CD14-positive monocyte (primary cell): ENCODE results near the gene MAP4K3. TPM values are rescaled to one million over a fixed set of nuclear protein-coding genes. Genes with fewer than 3 reads are reported as not detected.

Source experiments
- DNase-seq, 3 donors: peaks; one replicate each; pipeline ENCODE4 v3.0.0-alpha.2; 2011 to 2022
- H2AFZ ChIP-seq: 2 replicates; pipeline ENCODE4 v1.6.0; 2012; ENCODE audit warnings: mild to moderate bottlenecking, low read depth, low read length, inconsistent platforms; ENCODE audit not compliant: insufficient read depth, poor library complexity, severe bottlenecking
- H3K27ac ChIP-seq, 2 donors: 1 replicate in 1 of 2; 2 replicates in 1 of 2; pipeline ENCODE4 v1.5.1; 2012 to 2013; ENCODE audit warnings: low read length in 2 of 2, control low read depth in 1 of 2, inconsistent platforms in 1 of 2, low read depth in 1 of 2, mild to moderate bottlenecking in 1 of 2
- H3K27me3 ChIP-seq, 2 donors: one replicate each; pipeline versions ENCODE4 v1.6.0 to v1.6.1; 2011 to 2013; ENCODE audit warnings: low read length in 2 of 2; ENCODE audit not compliant: control insufficient read depth in 2 of 2, insufficient read depth in 2 of 2
- H3K36me3 ChIP-seq, 2 donors: replicated peaks in 1 of 2; 1 replicate in 1 of 2; 2 replicates in 1 of 2; pipeline versions ENCODE4 v1.5.1 to v1.6.1; 2012 to 2013; ENCODE audit warnings: low read length in 2 of 2, control low read depth in 1 of 2, inconsistent platforms in 1 of 2, mild to moderate bottlenecking in 1 of 2; ENCODE audit not compliant: insufficient read depth in 2 of 2, control insufficient read depth in 1 of 2
- H3K4me1 ChIP-seq, 2 donors: 1 replicate in 1 of 2; 2 replicates in 1 of 2; pipeline versions ENCODE4 v1.5.1 to v1.6.1; 2012 to 2013; ENCODE audit warnings: low read length in 2 of 2, control low read depth in 1 of 2, inconsistent platforms in 1 of 2, mild to moderate bottlenecking in 1 of 2, moderate library complexity in 1 of 2; ENCODE audit not compliant: insufficient read depth in 2 of 2, control insufficient read depth in 1 of 2
- H3K4me2 ChIP-seq: replicated peaks from 2 replicates; pipeline ENCODE3; 2012; ENCODE audit warnings: low read length, moderate library complexity, mild to moderate bottlenecking; ENCODE audit not compliant: poor library complexity, severe bottlenecking; ENCODE audit errors: extremely low read depth
- H3K4me3 ChIP-seq, 3 experiments: fragments of 200-600 bp in 1 of 3; sonication (generic) in 1 of 3; replicated peaks in 1 of 3; 1 replicate in 2 of 3; 2 replicates in 1 of 3; pipeline ENCODE4 v1.5.1; 2011 to 2013; ENCODE audit warnings: low read length in 3 of 3, mild to moderate bottlenecking in 3 of 3, control low read depth in 2 of 3, low read depth in 2 of 3, inconsistent platforms in 1 of 3, moderate library complexity in 1 of 3
- H3K79me2 ChIP-seq: 2 replicates; pipeline ENCODE4 v1.6.0; 2012; ENCODE audit warnings: mild to moderate bottlenecking, control low read depth, inconsistent platforms, low read length, moderate library complexity; ENCODE audit not compliant: insufficient read depth
- H3K9ac ChIP-seq: 2 replicates; pipeline ENCODE4 v1.6.0; 2017; ENCODE audit warnings: low read length, mild to moderate bottlenecking; ENCODE audit not compliant: insufficient read depth, poor library complexity, severe bottlenecking
- H3K9me3 ChIP-seq, 2 donors: replicated peaks in 1 of 2; 1 replicate in 1 of 2; 2 replicates in 1 of 2; pipeline versions ENCODE4 v1.5.1 to v1.6.1; 2012 to 2013; ENCODE audit warnings: low read length in 2 of 2, control low read depth in 1 of 2; ENCODE audit not compliant: control insufficient read depth in 1 of 2, insufficient read depth in 1 of 2
- H4K20me1 ChIP-seq: 2 replicates; pipeline ENCODE4 v1.6.0; 2012; ENCODE audit warnings: mild to moderate bottlenecking, low read length, control low read depth, moderate library complexity; ENCODE audit not compliant: insufficient read depth
- H3K27ac Mint-ChIP-seq, 7 donors: one replicate each; pipeline ENCODE4 v1.8.0; 2020; ENCODE audit warnings: mild to moderate bottlenecking in 7 of 7, mixed read lengths in 7 of 7, moderate library complexity in 6 of 7, inconsistent platforms in 2 of 7
- H3K27me3 Mint-ChIP-seq, 3 donors: one replicate each; pipeline ENCODE4 v1.8.0; 2021 to 2022; ENCODE audit warnings: low read depth in 3 of 3, mild to moderate bottlenecking in 3 of 3, mixed read lengths in 3 of 3, moderate library complexity in 3 of 3, inconsistent platforms in 1 of 3
- H3K36me3 Mint-ChIP-seq, 2 donors: one replicate each; pipeline ENCODE4 v1.8.0; 2020; ENCODE audit warnings: mixed read lengths in 2 of 2, inconsistent platforms in 1 of 2, mild to moderate bottlenecking in 1 of 2
- H3K4me1 Mint-ChIP-seq: one replicate; pipeline ENCODE4 v1.8.0; 2020; ENCODE audit warnings: mild to moderate bottlenecking, mixed read lengths
- H3K4me3 Mint-ChIP-seq, 2 donors: one replicate each; pipeline ENCODE4 v1.8.0; 2020; ENCODE audit warnings: mild to moderate bottlenecking in 2 of 2, mixed read lengths in 2 of 2, moderate library complexity in 1 of 2
- H3K9me3 Mint-ChIP-seq, 7 donors: one replicate each; pipeline ENCODE4 v1.8.0; 2020 to 2022; ENCODE audit warnings: mixed read lengths in 7 of 7, mild to moderate bottlenecking in 6 of 7, moderate library complexity in 6 of 7, inconsistent platforms in 2 of 7
- WGBS: methylation state at CpG from one replicate; pipeline ENCODE4 v1.1.5; 2013; ENCODE audit warnings: missing lambda C conversion rate; ENCODE audit not compliant: insufficient coverage; 5-methylcytosine and 5-hydroxymethylcytosine counted together
- intact Hi-C, 2 donors: fragments of 100-400 bp; cut with micrococcal nuclease; formaldehyde crosslinking; loops; one replicate each; pipeline versions ENCODE4 v1.15.0 to v1.15.1; 2023
- polyA plus RNA-seq, 3 donors: library from polyadenylated mRNA; depleted of rRNA in 1 of 3; unstranded in 2 of 3; stranded (reverse) in 1 of 3; fragments of 300-500 nt in 2 of 3; fragments of >200 nt in 1 of 3; fragmentation: Illumina TruSeq in 2 of 3; gene quantifications; 1 replicate in 2 of 3; 2 replicates in 1 of 3; pipeline ENCODE4 v1.2.3, GENCODE V29; 2012 to 2021
- TF ChIP-seq, protein P1 (sequence below): fragments of 200-600 bp; IDR thresholded peaks from one replicate; pipeline ENCODE4 v1.8.0; 2022; ENCODE audit warnings: antibody characterized with exemption, mild to moderate bottlenecking

MAP4K3 gene
- polyA plus RNA-seq, 3 donors: 1.0 to 8.0 (median 4.0) TPM

GRCh38 chr2:39320162-39320561 is 116.9 kb downstream of the MAP4K3 start:
- TF ChIP-seq, protein P1, sequence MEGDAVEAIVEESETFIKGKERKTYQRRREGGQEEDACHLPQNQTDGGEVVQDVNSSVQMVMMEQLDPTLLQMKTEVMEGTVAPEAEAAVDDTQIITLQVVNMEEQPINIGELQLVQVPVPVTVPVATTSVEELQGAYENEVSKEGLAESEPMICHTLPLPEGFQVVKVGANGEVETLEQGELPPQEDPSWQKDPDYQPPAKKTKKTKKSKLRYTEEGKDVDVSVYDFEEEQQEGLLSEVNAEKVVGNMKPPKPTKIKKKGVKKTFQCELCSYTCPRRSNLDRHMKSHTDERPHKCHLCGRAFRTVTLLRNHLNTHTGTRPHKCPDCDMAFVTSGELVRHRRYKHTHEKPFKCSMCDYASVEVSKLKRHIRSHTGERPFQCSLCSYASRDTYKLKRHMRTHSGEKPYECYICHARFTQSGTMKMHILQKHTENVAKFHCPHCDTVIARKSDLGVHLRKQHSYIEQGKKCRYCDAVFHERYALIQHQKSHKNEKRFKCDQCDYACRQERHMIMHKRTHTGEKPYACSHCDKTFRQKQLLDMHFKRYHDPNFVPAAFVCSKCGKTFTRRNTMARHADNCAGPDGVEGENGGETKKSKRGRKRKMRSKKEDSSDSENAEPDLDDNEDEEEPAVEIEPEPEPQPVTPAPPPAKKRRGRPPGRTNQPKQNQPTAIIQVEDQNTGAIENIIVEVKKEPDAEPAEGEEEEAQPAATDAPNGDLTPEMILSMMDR: no peak
- no peak overlapping the region for H3K9ac ChIP-seq
- intact Hi-C loops: no loop called here
- H3K27me3 ChIP-seq: no peaks in the 10 kb centered on the region
- Mint-ChIP-seq H3K4me1 (peaks cover 2% of the 10 kb centered on the region), H3K9me3 (peaks cover 0 to 2% (median 0%) of the 10 kb centered on the region in 7 donors), H3K27me3 (no peaks in the 10 kb centered on the region), H3K27ac (no peak overlapping the region), H3K4me3 (no peak overlapping the region), H3K36me3 (peaks cover 1 to 17% of the 10 kb centered on the region in 2 donors)
- no peak overlapping the region for H3K27ac ChIP-seq
- H3K79me2 ChIP-seq: no peaks in the 10 kb centered on the region
- H4K20me1 ChIP-seq: no peaks in the 10 kb centered on the region
- no peak overlapping the region for H2AFZ ChIP-seq
- H3K4me1 ChIP-seq: no peaks in the 10 kb centered on the region
- H3K36me3 ChIP-seq: peaks cover 0 to 9% of the 10 kb centered on the region in 2 donors
- H3K9me3 ChIP-seq: no peaks in the 10 kb centered on the region
- no CpG with 5 or more reads among the region's 4 CpGs for WGBS
- H3K4me2 ChIP-seq: no peak overlapping the region
- H3K4me3 ChIP-seq: no peak overlapping the region
- no peak for DNase-seq

GRCh38 chr2:39313575-39313974 is 123.5 kb downstream of the MAP4K3 start:
- DNase-seq: no peak
- peaks cover 26 to 34% of the 10 kb centered on the region in 2 donors for H3K36me3 Mint-ChIP-seq
- H3K27ac Mint-ChIP-seq: no peak overlapping the region
- H3K27me3 ChIP-seq: no peaks in the 10 kb centered on the region
- no peak overlapping the region for H3K4me3 Mint-ChIP-seq
- H4K20me1 ChIP-seq: no peaks in the 10 kb centered on the region
- TF ChIP-seq, protein P1: no peak
- no peak overlapping the region for H3K4me2 ChIP-seq
- intact Hi-C loops: no loop called here
- H3K4me1 ChIP-seq: no peaks in the 10 kb centered on the region
- H3K27me3 Mint-ChIP-seq: peaks cover 0 to 1% (median 0%) of the 10 kb centered on the region in 3 donors
- H3K9ac ChIP-seq: no peak overlapping the region
- H2AFZ ChIP-seq: no peak overlapping the region
- 100% methylated on average over 1 of the region's 4 CpGs for WGBS
- H3K9me3 ChIP-seq: no peaks in the 10 kb centered on the region
- H3K36me3 ChIP-seq: peaks cover 0 to 23% of the 10 kb centered on the region in 2 donors
- no peaks in the 10 kb centered on the region for H3K79me2 ChIP-seq
- no peak overlapping the region for H3K4me3 ChIP-seq
- no peak overlapping the region for H3K27ac ChIP-seq
- H3K4me1 Mint-ChIP-seq: no peaks in the 10 kb centered on the region
- peaks cover 0 to 2% (median 0%) of the 10 kb centered on the region in 7 donors for H3K9me3 Mint-ChIP-seq
